GM18519 (cell line): ENCODE measurements around the gene KLHL5.

Experiments used
- ATAC-seq: cut with Tn5 transposase; IDR thresholded peaks from one replicate; pipeline ENCODE4 v1.9.1; 2021; ENCODE audit warnings: mild to moderate bottlenecking, moderate library complexity; ENCODE audit not compliant: unreplicated experiment, low FRiP score

KLHL5 gene

GRCh38 chr4:39166669-39167068 is 104.6 kb downstream of the KLHL5 start:
- ATAC-seq, result no peak

DNA sequence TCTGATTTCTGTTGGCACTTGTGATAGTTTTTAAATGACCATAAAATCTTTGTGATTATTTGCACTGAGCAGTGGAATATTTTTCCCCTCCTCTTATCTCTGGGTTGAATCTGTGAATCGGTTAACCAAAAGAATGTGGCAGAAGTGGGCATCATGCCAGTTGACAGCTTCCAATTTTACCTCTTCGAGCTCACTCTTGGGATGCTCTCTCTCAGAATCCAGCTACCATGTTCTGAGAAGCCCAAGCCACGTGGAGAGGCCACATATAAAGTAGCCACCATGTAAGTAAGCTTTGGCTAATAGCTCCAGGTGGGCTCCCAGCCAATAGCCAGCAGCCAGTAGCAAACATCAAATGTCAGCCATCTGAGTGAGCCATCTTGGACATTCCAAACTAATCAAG is 107.4 kb downstream of the KLHL5 start:
- ATAC-seq, result no peak

DNA sequence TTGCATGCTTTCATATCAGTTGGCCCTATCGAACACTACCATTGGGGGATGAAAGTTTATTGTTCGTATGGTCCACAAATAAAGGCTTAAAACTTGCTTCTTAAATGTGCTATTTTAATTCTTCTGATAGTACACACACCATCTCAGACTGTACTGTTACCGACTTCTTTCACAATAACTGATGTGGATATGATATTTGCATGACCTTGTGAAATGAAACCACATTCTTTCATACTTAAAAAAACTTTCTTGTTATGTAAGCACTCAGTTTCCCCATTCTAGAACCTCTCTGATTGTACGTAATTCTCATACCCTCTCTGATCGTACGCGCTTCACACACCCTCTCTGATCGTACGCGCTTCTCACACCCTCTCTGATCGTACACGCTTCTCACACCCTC is 108.3 kb downstream of the KLHL5 start:
- no peak for ATAC-seq
